SK-N-SH (cell line): Measurements from ENCODE around the gene ZDHHC16.

Source experiments
- CTCF ChIP-seq: fragments of 200-600 bp; sonication (generic); IDR thresholded peaks from 2 replicates; pipeline ENCODE4 v1.6.1; 2017; ENCODE audit warnings: antibody characterized with exemption, mild to moderate bottlenecking, moderate library complexity
- RAD21 ChIP-seq: IDR thresholded peaks from 2 replicates; pipeline ENCODE4 v1.6.1; 2012; ENCODE audit warnings: mild to moderate bottlenecking, low read length
- TAF1 ChIP-seq: IDR thresholded peaks from 2 replicates; pipeline ENCODE4 v1.6.1; 2012; ENCODE audit warnings: low read depth, mild to moderate bottlenecking, low read length, moderate library complexity, borderline replicate concordance

GRCh38 chr10:97479939-97480338 lies 34.0 kb downstream of the ZDHHC16 start:
- TF ChIP-seq CTCF (no peak), RAD21 (no peak), TAF1 (no peak)
